LoVo (cell line): ENCODE measurements around the gene ACOT11.
"Not testable (repeated sequence)": the region's sequence is repeated elsewhere in the genome, so short reads cannot be mapped to it uniquely, and the experiment has no call there.

ENCODE experiments used
- DNase-seq: peaks from one replicate; pipeline ENCODE4 v3.0.0-alpha.2; 2016; ENCODE audit warnings: low spot score

Gene ACOT11

GRCh38 chr1:54608566-54609230, 60.7 kb downstream of the ACOT11 start:
- no peak for DNase-seq

- DNase-seq = no peak
Measured at GRCh38 chr1:54609301-54609921, 61.4 kb downstream of the ACOT11 start.

GRCh38 chr1:54610048-54610447, 62.0 kb downstream of the ACOT11 start:
- no peak for DNase-seq

- no peak for DNase-seq
Measured at GRCh38 chr1:54610601-54611580, 62.9 kb downstream of the ACOT11 start.

GRCh38 chr1:54611621-54612020, 63.6 kb downstream of the ACOT11 start:
- DNase-seq = no peak

- no peak for DNase-seq
Measured at GRCh38 chr1:54614024-54614423, 66.0 kb downstream of the ACOT11 start.

GRCh38 chr1:54614563-54614962, 66.5 kb downstream of the ACOT11 start:
- no peak for DNase-seq

- DNase-seq = no peak
Measured at GRCh38 chr1:54615531-54616279, 67.7 kb downstream of the ACOT11 start.

- DNase-seq = no peak
Measured at GRCh38 chr1:54619749-54620148, 71.7 kb downstream of the ACOT11 start.

GRCh38 chr1:54623216-54624007, 75.4 kb downstream of the ACOT11 start, which contains the start of gene FAM151A:
Gene FAM151A, minus strand, starts transcription at chr1:54623525. Its CDS starts 130 bp downstream, at chr1:54623395.
- no peak for DNase-seq

- no peak for DNase-seq
Measured at GRCh38 chr1:54624466-54625464, 76.7 kb downstream of the ACOT11 start.

GRCh38 chr1:54627196-54627595, 79.2 kb downstream of the ACOT11 start:
- no peak for DNase-seq

- not testable (repeated sequence) for DNase-seq
Measured at GRCh38 chr1:54635804-54636203, 87.8 kb downstream of the ACOT11 start.

- DNase-seq = not testable (repeated sequence)
Measured at GRCh38 chr1:54636461-54637446, 88.7 kb downstream of the ACOT11 start.

- no peak for DNase-seq
Measured at GRCh38 chr1:54640361-54640760, 92.3 kb downstream of the ACOT11 start.

- DNase-seq = peak; percentile 78
Measured at GRCh38 chr1:54640863-54641836, 93.1 kb downstream of the ACOT11 start, which contains the start of gene MROH7. Gene MROH7, plus strand, starts transcription at chr1:54641786. Its CDS starts 11,141 bp downstream, at chr1:54652927.

- DNase-seq = no peak
Measured at GRCh38 chr1:54643736-54644135, 95.7 kb downstream of the ACOT11 start.
